ENCODE data around the gene MED27. TPM values are rescaled to one million over a fixed set of nuclear protein-coding genes. Genes with fewer than 3 reads are reported as not detected.

MED27 gene
- total RNA-seq, 1 donor from 2014 or later = 28.2 TPM

DNA sequence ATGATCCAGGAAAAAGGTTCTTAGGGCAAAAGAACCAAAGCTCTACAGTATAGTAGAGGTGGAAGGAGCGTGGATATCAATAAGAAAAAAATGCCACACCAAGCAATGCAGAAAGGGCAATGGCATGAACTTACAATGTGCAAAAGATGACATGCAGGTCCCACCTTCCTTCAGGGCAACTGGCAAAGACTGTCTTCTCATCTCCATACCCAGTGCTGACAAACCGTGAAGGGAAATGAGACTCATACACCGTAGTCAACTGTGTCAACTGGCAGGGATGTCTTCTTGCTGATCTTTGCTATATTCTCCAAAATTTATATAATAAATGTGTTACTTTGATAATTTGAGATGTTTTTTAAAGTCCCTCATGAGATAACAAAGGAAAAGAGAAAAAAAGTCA, 36.0 kb downstream of the MED27 start:
- Mint-ChIP-seq H3K27ac (ENCODE audit: unreplicated experiment) (peak overlapping the region; percentile 49), H3K27me3 (ENCODE audit: low read depth) (no peaks in the 10 kb centered on the region), H3K36me3 (ENCODE audit: low read depth) (no peaks in the 10 kb centered on the region), H3K4me1 (ENCODE audit: low read depth) (peaks cover 68% of the 10 kb centered on the region), H3K4me3 (ENCODE audit: unreplicated experiment) (no peak overlapping the region), H3K9me3 (ENCODE audit: low read depth) (no peaks in the 10 kb centered on the region)
- TF ChIP-seq, protein P1, sequence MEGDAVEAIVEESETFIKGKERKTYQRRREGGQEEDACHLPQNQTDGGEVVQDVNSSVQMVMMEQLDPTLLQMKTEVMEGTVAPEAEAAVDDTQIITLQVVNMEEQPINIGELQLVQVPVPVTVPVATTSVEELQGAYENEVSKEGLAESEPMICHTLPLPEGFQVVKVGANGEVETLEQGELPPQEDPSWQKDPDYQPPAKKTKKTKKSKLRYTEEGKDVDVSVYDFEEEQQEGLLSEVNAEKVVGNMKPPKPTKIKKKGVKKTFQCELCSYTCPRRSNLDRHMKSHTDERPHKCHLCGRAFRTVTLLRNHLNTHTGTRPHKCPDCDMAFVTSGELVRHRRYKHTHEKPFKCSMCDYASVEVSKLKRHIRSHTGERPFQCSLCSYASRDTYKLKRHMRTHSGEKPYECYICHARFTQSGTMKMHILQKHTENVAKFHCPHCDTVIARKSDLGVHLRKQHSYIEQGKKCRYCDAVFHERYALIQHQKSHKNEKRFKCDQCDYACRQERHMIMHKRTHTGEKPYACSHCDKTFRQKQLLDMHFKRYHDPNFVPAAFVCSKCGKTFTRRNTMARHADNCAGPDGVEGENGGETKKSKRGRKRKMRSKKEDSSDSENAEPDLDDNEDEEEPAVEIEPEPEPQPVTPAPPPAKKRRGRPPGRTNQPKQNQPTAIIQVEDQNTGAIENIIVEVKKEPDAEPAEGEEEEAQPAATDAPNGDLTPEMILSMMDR (IDR thresholded peaks at IDR 0.05) = no peak
- no peak for DNase-seq (ENCODE audit: low spot score)

DNA sequence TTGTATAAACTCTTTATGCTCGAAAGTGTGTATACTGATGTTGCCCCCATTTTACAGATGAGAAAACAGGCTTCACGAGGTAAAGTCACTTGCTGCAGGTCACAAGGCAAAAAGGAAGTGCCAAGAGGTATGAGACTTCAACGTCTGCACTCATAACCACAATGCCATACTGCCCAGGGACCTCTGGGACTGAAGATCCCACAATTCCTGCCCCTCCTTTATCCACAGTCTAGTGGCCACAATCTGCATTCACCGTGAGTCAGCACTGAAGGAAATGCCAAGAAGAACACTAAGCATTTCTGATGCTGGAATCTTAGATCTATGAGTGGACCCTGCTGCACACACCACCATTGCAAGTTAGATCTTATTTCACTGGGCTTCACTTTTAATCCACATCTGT, 37.3 kb downstream of the MED27 start:
- H3K4me1 Mint-ChIP-seq (ENCODE audit: low read depth) = peaks cover 54% of the 10 kb centered on the region
- H3K27ac Mint-ChIP-seq (ENCODE audit: unreplicated experiment) = peak overlapping the region; percentile 77
- no peaks in the 10 kb centered on the region for H3K9me3 Mint-ChIP-seq (ENCODE audit: low read depth)
- TF ChIP-seq, protein P1 (IDR thresholded peaks at IDR 0.05) = peak; percentile 21
- H3K36me3 Mint-ChIP-seq (ENCODE audit: low read depth) = no peaks in the 10 kb centered on the region
- no peaks in the 10 kb centered on the region for H3K27me3 Mint-ChIP-seq (ENCODE audit: low read depth)
- no peak overlapping the region for H3K4me3 Mint-ChIP-seq (ENCODE audit: unreplicated experiment)
- no peak for DNase-seq (ENCODE audit: low spot score)

DNA sequence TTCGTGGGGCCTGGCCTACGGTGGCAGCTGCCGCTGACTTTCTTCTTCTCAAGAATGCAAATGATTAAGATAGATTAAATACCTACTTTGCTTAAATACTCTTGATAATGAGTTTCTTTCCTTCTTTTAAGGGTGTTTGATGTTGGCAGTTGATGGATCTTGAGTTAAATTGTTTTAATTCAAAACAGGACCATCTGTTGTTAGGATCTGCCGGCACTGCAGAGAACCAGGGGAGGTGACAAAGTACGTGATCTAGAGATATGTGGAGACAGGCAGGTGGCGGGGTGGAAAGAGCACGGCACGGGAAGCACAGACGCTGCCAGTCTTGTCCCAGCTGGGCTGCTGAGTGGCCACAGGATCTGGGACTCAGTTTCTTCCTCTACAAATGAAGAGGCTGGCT, 37.9 kb downstream of the MED27 start:
- H3K27me3 Mint-ChIP-seq (ENCODE audit: low read depth) = no peaks in the 10 kb centered on the region
- H3K36me3 Mint-ChIP-seq (ENCODE audit: low read depth) = no peaks in the 10 kb centered on the region
- peaks cover 49% of the 10 kb centered on the region for H3K4me1 Mint-ChIP-seq (ENCODE audit: low read depth)
- no peak overlapping the region for H3K4me3 Mint-ChIP-seq (ENCODE audit: unreplicated experiment)
- H3K27ac Mint-ChIP-seq (ENCODE audit: unreplicated experiment) = peak overlapping the region; percentile 77
- TF ChIP-seq, protein P1 (IDR thresholded peaks at IDR 0.05) = no peak
- DNase-seq (ENCODE audit: low spot score) = no peak
- no peaks in the 10 kb centered on the region for H3K9me3 Mint-ChIP-seq (ENCODE audit: low read depth)

DNA sequence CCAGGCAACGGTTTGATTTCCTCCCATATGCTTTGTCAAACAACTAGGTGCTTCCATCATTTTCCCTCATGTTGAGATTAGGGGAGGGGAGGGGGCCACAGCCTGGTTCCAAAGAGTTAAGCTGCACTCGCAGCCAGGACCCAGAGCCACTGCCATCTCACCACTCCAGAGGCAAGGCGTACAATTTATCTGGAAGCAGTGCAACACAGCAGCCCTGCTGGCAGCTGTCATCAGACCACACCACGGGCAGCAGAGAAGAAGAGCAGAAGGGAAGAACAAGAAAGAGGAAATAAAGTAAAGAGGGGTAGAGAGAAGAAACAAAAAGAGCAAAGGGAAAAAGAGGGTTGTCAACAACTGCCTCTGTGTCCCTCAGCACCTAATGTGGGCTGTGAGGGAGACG, 38.9 kb downstream of the MED27 start:
- H3K4me1 Mint-ChIP-seq (ENCODE audit: low read depth) = peaks cover 39% of the 10 kb centered on the region
- H3K27me3 Mint-ChIP-seq (ENCODE audit: low read depth) = no peaks in the 10 kb centered on the region
- no peak for DNase-seq (ENCODE audit: low spot score)
- no peaks in the 10 kb centered on the region for H3K9me3 Mint-ChIP-seq (ENCODE audit: low read depth)
- H3K27ac Mint-ChIP-seq (ENCODE audit: unreplicated experiment) = no peak overlapping the region
- H3K4me3 Mint-ChIP-seq (ENCODE audit: unreplicated experiment) = no peak overlapping the region
- TF ChIP-seq, protein P1 (IDR thresholded peaks at IDR 0.05) = no peak
- no peaks in the 10 kb centered on the region for H3K36me3 Mint-ChIP-seq (ENCODE audit: low read depth)

DNA sequence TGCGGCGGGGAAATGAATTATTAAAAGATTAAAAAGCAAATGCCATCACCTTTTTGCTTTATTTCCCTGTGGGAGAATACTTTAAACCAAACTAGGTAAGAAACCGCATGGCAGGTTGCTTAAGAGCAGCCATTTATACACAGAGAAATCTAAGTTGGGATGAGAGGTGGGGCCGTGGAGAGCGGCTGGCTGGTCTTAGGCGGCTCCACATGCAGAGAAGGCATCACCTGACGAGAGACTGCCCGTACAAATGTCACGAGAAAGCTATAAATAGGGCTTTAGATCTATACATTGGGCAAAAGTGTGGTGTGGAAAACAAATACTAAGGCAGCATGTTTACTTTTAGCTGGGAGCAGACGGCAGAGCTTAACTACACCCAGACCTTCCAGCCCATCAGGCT, 39.4 kb downstream of the MED27 start:
- peaks cover 34% of the 10 kb centered on the region for H3K4me1 Mint-ChIP-seq (ENCODE audit: low read depth)
- TF ChIP-seq, protein P1 (IDR thresholded peaks at IDR 0.05) = no peak
- H3K9me3 Mint-ChIP-seq (ENCODE audit: low read depth) = no peaks in the 10 kb centered on the region
- no peak overlapping the region for H3K27ac Mint-ChIP-seq (ENCODE audit: unreplicated experiment)
- no peak for DNase-seq (ENCODE audit: low spot score)
- no peaks in the 10 kb centered on the region for H3K36me3 Mint-ChIP-seq (ENCODE audit: low read depth)
- H3K4me3 Mint-ChIP-seq (ENCODE audit: unreplicated experiment) = no peak overlapping the region
- no peaks in the 10 kb centered on the region for H3K27me3 Mint-ChIP-seq (ENCODE audit: low read depth)

All from chondrocyte (in vitro differentiated cells).